HG02885 (cell line): Measurements from ENCODE around the gene HDDC3.
"Not testable (repeated sequence)": the region's sequence is repeated elsewhere in the genome, so short reads cannot be mapped to it uniquely, and the experiment has no call there.

Source experiments
- ATAC-seq: cut with Tn5 transposase; IDR thresholded peaks from one replicate; pipeline ENCODE4 v1.9.1; 2021; ENCODE audit warnings: mild to moderate bottlenecking; ENCODE audit not compliant: unreplicated experiment, poor library complexity

The HDDC3 gene

GRCh38 chr15:90933301-90933700 lies 952 bp upstream of the HDDC3 start:
- ATAC-seq, result no peak

- no peak for ATAC-seq
These were observed 277 bp upstream of the HDDC3 start for GRCh38 chr15:90932660-90932991.

- ATAC-seq, result no peak
These were observed 848 bp downstream of the HDDC3 start for GRCh38 chr15:90931575-90931827.

- ATAC-seq, result no peak
These were observed 1.3 kb downstream of the HDDC3 start for GRCh38 chr15:90930861-90931574.

GRCh38 chr15:90929246-90930019 lies 2.9 kb downstream of the HDDC3 start:
- ATAC-seq, result no peak

GRCh38 chr15:90928106-90928505 lies 4.2 kb downstream of the HDDC3 start:
- ATAC-seq, result not testable (repeated sequence)

- ATAC-seq, result not testable (repeated sequence)
These were observed 5.6 kb downstream of the HDDC3 start for GRCh38 chr15:90926766-90927165.

- peak; percentile 84 for ATAC-seq
These were observed 8.0 kb downstream of the HDDC3 start for GRCh38 chr15:90924375-90924774.

- peak; percentile 73 for ATAC-seq
These were observed 9.5 kb downstream of the HDDC3 start for GRCh38 chr15:90922712-90923322.

DNA sequence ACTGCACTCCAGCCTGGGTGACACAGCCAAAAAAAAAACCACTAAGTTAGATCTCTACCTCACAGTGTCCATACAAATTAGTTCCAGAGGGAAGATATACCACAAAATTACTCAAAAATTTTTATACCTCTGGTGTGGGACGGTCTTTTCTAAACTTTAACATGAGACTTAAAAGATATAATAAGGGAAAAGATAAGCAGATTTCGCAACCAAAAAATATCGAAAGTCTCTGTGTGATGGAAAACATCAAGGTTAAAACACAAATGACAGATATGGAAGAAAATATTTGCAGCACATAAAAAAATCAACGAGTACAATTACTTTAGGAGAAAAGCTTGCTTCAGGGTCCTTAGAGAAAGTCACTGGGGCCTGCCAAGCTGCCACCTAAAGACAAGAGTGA lies 10.5 kb downstream of the HDDC3 start:
- ATAC-seq, result no peak

GRCh38 chr15:90918835-90919234 lies 13.5 kb downstream of the HDDC3 start:
- ATAC-seq, result no peak

GRCh38 chr15:90918034-90918788 lies 14.1 kb downstream of the HDDC3 start:
- no peak for ATAC-seq

DNA sequence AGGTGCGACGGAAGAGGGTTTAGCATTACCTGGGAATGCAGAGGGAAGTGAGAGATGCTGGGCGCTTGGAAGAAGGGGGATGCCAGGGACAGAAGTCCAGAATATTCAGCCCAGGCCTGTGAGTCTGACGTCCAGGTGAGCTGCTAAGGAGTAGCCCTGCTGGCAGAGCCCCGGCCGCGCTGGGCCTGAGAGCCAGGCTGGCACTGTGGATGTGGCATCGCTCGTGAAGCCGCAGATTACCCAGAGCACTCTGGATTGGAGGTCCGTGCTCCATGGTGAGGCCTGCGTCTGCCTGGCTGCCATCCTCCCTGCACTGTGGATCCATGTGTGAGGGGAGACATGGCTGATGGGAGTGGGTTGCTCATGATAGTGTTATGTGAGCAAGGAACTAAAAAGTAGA lies 14.8 kb downstream of the HDDC3 start:
- no peak for ATAC-seq

GRCh38 chr15:90916461-90916860 lies 15.9 kb downstream of the HDDC3 start:
- ATAC-seq, result no peak

DNA sequence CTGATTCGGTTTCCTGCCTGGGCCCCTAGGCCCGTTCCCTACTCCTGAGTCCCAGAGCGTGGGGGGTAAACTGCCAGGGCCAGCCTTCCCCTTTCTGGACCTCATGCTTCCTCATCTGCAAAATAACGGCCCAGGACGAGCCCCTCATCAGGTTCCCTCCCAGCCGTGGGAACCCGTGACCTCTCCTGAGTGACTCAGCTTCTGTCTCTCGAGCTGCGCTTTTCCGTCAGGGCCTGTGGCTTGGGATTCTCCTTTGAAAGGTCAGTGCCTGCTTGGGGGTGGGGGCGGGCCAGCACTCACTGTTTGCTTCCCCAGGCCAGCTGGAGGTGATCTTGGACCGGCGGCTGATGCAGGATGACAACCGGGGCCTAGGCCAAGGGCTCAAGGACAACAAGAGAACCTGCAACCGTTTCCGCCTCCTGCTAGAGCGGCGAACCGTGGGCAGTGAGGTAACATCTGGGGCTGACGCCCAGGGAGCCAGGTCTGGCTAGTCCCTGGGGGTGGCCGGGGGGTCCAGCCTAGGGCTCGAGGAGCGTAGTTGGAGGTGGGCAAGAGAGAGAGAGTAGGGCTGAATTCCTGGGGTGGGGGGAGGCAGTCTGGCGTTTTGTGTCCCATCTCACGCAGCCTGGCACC lies 16.4 kb downstream of the HDDC3 start:
- ATAC-seq, result no peak

GRCh38 chr15:90915216-90915807 lies 17.0 kb downstream of the HDDC3 start:
- no peak for ATAC-seq

DNA sequence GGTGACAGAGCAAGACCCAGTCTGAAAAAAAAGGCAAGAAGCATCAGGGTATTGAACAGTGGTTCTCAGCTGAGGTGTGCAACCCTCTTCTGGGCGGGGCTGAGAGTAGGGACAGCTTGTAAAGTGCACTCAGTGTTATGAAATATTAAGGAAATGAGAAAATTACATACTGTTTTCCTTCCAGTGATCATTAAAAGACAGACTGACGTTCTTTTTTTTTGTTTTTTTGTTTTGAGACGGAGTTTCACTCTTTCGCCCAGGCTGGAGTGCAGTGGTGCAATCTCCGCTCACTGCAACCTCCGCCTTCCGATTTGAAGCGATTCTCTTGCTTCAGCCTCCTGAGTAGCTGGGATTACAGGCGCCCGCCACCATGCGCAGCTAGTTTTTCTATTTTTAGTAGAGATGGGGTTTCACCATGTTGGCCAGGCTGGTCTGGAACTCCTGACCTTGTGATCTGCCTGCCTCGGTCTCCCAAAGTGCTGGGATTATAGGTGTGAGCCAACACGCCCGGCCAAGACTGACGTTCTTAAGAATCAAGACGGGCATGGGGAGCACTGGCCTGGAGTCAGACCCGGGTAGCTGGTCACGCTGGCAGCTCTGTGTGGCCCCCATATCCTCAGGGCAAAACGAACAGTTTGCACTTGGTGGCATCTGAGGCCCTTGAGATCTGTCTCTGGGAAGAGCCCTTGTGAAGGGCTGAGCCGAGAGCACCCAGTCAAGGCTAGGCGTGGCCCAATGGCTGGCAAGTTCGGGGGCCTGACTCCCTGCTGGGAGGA lies 17.9 kb downstream of the HDDC3 start:
- no peak for ATAC-seq

- ATAC-seq, result no peak
These were observed 18.9 kb downstream of the HDDC3 start for GRCh38 chr15:90913398-90913944.

DNA sequence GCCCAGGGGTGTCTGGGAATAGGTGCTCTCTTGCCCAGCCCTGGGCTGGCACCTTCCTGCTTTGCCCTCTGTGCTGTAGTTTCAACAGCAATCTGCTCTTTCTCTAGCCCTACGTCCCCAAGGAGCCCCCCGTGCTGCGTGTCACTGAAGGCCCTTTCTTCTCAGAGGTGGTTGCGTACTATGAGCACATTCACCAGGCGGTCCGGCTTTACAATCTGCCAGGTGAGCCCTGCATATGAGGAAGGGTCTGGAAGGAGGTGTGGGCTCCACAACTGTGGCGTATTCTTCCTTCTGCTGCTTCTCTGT lies 19.6 kb downstream of the HDDC3 start:
- no peak for ATAC-seq
